Measurements from ENCODE around the gene NUBP2.
A peak's percentile ranks its signal among the peaks of the same experiment; 100 is the strongest.

NUBP2 gene

DNA sequence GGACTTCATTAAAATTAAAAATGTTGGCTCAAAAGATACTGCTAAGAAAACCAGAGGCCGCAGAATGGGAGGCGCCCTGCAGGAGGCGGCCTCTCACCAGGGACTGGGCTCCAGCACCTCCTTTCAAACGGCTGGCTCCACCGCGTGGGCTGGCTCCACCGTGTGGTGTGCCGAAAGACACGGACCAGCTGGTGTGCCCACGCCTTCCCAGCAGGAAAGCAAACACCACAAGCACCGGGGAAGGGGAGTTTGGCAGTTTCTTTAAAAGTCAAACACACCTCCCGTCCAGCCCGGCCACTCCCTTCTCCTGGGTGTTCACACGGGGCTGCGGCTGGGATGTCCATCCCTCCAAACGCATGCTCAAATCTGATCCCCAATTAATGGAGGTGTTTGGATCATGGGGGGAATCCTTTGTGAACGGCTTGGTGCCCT lies 30.0 kb downstream of the NUBP2 start:
- peak; percentile 12 for DNase-seq

DNA sequence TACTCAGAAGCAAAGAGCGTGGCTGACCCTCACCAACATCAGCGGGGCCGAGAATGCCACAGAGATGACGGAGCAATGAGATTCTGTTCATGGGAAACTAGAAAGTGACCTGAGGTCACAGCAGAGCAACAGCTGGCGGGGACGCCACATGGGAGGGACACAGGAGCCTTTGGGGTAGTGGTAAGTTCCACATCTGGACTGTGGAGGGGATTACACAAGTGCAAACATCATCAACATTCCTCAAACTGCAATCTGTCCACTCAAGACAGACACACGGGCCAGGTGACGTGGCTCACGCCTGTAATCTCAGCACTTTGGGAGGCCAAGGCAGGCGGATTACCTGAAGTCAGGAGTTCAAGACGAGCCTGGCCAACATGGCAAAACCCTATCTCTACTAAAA lies 32.7 kb downstream of the NUBP2 start:
- DNase-seq, result no peak

DNA sequence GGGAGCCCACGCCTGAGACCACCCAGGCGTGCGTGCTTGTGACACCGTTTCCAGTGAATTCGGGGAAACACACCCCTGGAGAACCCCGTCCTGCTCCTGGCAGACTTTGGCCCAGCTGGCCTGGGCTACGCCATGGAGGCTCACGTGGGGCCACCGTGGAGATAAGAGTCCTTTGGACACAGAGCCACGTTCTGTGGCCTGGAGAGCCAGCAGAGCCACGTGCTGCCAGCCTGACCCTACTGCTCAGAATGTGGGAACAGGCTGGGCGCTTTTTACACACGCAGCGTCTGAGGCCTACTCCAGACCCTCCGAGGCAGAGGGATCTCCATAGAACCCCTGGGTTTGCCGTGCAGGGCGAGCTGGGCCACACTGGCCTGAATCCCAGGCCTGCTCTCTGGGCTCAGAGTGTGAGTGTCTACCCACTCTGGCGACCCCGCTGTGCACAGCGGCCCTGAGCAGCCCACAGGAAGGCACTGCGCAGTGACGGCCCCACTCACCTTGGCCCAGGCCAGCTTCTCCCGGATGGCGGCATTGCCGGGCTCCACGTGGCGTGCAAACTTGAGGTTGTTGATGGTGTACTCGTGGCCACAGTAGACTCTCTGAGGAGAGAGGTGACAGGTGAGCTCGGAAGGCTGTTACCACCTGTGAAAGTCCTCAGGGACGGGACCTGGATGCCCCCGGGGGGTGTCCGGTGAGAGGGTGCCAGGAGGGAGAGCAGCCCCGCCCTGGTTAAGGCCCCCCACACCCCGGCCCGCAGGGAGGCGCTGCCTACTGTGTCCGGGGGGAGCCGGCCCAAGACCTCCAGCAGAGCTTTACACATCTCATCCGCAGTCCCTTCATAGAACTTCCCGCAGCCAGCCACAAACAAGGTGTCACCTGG lies 33.9 kb downstream of the NUBP2 start:
- DNase-seq, result no peak

DNA sequence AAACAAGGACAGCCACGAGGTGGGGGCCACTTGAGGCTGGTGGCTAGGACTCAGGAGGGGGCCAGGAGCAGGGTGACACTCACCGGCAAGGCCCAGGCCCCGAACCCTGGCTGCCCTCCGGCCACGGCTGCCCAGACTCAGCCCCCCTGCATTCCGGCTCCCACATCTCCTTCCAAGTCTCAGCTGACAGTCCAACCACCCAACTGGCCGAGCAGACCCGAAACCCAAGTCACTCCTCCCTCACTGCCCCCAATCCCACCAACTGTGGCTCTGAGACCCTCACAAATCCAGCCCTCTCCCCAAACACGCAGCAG lies 34.5 kb downstream of the NUBP2 start:
- no peak for DNase-seq

DNA sequence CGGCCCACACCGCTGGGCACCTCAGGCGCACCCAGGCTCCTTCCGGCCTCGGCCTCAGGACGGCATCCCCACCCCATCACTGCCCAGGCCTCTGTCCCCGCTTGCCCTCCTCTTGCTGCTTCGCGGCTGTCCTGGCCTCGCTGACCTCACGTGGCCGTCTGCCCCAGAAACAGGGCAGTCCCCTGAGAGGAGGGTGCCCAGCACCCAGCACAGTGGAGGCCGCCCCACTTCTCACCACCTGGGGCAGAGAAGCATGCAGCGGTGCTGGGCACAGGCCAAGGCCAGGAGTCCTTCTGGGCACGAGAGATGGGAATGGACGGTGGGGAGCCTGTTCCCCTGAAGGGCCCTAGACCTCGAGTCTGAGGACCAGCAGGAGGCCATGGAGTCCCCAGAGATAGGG lies 35.0 kb downstream of the NUBP2 start:
- no peak for DNase-seq

DNA sequence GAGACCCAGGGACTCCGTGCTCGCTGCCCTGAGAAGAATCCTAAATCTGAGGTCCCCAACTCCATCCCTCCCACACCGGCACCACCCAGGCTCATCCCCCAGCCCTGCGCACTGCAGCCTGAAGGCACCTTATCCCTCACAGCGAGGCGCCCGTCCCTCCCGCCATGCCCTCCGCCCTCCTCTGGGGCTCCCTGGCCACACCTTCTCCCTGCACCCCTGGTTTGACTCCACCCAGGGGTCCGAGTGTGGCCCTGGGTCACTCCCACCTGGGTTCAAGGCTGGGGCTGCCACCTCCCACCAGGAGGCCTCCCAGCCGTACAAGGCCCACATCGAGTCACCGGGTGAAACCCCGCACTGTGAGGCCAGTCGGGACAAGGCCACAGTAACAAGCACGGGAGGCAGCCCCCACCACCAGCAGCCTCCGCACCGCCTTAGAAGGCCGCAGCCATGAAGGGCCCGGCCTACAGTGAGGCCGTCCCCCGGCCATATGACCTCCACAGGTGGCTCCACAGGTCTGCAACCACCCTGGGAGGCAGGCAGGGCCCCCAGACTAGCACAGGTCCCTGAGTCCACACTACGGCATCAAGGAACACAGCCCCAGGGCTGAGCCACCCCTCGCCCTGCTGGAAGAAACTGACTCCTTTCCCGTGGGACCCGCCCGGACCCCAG lies 35.6 kb downstream of the NUBP2 start:
- DNase-seq, result no peak

DNA sequence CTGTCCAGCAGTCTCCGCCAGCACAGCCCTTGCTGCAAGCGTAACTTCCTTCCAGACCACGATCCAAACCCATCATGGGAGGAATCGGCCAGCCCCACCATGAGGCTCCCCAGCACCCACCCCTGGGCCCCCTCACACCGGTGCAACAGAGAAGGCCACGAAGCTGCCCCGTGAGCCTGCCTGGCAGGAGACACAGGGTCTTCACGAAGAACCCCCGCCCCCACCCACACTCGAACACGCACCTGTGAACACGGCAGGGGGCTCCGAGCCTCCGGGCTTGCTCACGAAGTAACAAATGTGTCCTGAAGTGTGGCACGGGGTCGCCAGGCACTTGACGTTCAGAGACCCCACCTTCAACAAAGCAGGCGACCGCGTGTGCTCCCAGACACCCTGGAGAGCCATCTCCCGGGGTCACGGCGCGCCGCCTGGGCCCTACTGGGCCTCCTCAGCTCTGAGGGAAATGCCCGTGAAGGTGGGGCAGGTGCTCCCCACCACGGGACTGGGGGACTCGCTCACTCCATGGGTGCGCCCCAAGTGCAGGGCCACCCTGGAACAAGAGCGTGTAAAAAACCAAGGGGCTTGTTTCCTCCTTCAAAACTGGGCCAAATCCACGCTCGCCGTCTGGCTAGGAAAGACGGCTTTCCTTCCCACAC lies 36.2 kb downstream of the NUBP2 start:
- no peak for DNase-seq

DNA sequence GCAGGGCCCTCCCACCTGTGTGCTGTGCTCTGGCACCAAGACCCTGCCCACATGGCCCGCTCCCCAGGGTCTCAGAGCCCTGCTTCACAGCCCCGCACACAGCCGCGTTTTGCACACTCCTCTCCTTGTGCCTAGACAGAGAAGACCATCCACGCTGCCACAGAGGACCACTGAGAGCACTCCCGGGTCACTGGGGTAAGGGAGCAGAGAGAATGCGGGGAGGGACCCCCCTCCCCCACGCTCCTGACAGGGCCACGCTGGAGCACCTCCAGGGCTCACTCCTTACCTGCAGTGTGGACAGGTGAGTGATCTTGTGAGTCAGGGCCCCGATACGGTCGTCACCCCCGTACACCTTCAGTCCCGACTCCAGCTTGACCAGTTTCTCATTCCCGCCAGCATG lies 36.9 kb downstream of the NUBP2 start:
- DNase-seq, result no peak

DNA sequence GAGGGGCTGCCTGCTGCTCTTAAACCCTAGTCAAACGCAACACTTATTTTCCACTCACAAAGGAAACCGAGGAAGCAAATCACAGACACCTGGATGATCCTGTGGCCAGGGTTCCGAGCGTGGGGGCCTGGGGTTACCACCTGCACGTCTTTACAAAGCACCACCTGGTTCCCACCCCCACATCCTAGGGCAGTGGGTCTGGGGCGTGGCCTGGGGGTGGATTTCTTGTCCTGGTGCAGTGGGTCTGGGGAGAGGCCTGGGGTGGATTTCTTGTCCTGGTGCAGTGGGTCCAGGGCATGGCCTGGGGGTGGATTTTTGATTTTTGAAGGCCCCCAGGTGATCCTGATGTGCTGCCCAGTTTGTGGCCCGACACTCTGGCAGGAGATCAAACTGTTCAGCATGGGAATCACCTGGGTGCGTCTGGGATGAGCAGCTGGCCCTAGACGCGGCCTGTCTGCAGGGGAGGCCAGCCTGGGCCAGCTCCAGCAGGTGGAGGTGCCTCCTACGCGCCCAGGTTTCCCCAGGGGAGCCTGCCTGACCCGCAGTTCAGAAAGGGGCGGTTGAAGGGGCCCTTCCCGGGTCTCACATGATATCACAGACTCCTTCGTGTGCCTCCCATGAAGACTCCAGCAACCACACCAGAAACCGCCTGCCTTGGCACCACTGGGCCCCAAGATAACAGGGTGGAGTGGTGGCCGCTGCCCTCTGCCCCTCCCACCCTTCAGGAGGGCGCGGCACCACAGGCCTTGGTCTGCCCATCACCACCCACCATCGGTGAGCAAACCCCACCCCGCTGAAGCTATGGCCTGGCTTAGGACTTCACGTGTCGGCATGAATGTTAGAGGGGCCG lies 37.6 kb downstream of the NUBP2 start:
- DNase-seq, result no peak

DNA sequence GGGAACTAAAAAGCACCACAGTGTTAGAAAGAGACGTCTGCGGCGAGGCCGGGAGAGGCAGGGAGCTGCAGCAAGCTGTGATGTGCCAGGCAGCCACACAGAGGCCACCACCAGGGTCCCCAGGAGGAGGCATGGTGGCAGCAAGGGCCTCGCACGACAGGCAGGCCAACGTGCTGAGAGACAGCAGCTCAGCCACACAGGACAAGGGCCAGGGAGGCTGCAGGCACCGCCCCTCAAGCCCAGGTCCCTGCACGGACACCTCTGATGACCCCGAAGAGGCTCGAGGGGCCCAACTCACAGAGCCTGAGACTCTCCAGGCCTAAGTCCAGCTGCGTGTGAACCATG lies 38.2 kb downstream of the NUBP2 start:
- DNase-seq, result no peak

DNA sequence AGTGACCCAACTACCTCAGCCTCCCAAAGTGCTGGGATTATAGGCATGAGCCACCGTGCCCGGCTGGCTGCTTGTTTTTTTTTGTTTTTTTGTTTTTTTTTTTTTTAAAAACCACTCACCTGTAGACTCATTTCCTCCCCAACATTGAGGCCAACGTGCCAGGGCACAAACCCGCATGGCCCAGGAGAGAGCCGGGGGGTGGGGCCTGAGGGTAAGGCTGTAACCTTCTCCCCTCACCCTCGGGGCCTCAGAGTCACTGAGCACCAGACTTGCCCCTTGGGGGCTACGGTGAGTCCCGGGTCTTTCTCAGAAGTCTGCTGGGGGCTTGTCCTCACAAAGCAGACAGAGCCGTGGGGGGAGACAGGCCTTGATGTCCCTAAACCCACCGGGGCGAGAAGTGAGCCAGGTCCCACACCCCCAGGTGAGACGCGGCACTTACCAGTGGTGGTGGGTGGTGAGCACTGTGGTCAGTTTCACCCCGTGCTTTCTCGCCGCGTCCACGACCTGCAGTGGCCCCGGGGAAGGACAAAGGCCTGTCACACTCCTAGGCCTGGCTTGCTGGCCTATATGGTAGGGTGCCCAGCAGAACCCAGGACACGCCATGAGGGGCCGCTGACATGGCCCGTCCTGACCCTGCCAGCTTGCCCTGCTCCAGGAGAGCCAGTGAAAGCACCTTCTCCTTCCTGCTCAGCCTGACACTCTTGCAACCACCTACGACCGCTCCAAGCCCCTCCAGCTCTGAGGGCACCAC lies 39.3 kb downstream of the NUBP2 start:
- DNase-seq, result no peak

DNA sequence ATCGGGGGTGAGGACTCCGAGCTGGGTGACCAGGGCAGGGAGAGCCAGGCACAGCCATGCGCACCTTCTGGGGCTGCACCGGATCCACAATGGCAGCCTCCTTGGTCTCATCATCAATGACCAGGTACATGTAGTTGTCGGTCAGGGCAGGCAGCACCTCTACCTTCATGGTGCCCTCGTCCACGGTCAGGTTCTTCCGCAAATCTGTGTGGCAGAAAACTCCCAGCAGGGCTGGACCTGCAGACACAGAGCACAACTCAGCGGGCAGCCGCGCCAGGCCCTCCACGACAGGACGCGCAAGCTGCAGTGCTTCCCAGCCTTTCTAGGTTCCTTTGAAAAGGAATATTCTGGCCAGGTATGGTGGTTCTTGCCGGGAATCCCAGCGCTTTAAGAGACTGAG lies 40.0 kb downstream of the NUBP2 start:
- no peak for DNase-seq

DNA sequence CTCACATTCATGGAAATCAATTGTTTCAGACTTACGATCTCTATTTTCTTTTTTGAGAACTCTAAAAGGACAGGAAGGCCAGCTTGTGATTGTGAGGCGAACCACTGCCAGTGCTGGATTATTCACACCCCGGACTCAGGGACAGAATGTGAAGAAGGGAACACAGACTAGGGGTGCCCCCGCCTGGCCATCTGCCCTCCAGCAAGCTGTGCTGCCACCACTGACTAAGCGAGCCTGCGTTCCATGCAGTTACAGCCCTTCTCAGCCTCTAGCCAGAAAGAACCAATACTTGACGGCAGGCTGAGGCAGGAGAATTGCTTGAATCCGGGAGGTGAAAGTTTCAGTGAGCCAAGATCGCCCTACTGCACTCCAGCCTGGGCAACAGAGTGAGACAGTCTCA lies 41.1 kb downstream of the NUBP2 start:
- peak; percentile 6 for DNase-seq

DNA sequence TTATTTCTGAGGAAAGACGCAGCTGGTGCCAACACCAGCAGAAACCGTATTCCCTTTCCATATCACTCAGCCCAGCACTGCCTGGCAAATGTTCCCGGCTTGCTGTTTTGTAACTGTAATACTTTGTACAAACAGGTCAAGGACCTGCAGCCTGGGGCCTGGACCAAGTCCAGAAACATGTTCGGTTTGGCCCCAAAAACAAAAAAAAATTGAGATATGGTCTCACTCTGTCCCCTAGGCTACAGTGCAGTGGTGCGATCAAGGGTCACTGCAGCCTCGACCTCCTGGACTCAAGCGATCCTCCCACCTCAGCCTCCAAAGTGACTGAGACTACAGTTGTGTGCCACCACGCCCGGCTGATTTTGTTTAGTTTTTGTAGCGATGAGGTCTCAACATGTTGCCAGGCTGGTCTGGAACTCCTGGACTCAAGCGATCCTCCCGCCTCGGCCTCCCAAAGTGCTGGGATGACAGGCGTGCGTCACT lies 42.7 kb downstream of the NUBP2 start:
- DNase-seq, result no peak

DNA sequence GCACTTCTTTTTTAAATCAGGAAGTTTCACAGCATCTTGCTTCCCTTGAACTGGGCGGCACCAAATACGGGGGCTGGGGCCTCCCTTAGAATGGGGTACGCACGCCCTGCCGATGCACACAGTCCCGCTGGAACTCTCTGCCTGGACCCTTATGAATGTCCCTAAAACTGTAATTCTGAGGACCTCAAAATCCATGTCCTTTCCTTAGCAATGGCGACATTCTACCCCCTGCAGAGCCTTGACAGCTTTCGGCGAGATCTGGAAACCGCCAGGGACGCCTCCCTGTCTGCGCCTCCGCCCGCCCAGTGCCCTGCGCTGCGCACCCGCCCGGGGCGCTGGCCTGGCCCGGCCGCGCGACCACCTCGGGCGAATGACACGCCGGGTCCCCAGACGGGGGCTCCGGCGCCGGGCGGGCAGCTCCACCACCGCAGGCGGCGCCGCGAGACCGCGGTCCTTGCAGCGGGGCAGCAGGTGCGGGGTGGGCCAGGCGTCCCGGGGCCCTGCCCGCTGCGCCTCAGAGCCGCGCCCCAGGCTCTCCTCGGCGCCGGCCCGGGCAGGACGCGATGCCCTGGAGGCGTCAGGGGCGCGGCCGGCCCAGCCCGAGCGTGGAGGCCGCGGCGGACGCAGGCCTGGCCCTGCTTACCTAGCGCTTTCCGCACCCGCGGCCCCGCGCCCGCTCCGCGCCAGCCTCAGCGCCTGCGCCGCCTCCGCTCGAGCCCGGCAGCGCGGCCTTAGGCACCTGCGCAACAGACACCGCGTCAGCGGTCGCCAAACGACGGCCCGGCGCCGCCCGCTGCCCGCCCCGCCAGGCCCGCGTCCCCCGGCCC lies 43.3 kb downstream of the NUBP2 start:
- DNase-seq, result peak; percentile 67

DNA sequence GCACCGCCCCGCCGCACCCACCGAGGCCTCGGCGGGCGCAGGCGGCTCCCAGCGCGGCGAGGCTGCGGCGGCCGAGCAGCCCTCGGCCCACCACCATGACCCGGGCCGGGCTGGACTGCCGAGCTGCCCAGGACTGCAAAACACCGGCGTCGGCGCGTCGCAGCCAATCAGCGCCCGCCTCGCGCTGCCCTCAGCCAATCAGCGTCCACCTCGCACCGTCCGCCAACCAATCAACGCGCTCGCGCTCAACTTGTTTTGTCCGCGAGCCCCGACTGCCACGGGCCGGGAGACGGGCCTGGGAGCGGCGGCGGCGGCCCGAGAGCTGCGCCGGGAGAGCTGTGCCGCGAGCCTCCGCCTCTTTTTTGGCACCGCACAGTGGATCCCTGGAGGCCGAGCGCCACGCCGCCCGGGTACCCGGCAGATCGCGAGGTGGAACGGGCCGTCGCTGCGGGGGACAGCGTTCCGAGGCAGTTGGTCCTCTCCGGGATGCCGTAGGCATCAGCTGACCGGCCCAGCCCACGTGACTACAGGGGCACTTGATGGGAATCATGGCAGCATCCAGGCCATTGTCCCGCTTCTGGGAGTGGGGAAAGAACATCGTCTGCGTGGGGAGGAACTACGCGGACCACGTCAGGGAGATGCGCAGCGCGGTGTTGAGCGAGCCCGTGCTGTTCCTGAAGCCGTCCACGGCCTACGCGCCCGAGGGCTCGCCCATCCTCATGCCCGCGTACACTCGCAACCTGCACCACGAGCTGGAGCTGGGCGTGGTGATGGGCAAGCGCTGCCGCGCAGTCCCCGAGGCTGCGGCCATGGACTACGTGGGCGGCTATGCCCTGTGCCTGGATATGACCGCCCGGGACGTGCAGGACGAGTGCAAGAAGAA lies 44.2 kb downstream of the NUBP2 start, which contains the start of the genes FAHD1 and HAGH:
FAHD1 (plus strand) TSS at position 516 of the 883 bp plus-strand sequence; CDS start at position 549, 33 bp downstream.
HAGH (minus strand) TSS at position 135 of the 883 bp plus-strand sequence; CDS start at position 97, 38 bp downstream.
- peak; percentile 90 for DNase-seq

DNA sequence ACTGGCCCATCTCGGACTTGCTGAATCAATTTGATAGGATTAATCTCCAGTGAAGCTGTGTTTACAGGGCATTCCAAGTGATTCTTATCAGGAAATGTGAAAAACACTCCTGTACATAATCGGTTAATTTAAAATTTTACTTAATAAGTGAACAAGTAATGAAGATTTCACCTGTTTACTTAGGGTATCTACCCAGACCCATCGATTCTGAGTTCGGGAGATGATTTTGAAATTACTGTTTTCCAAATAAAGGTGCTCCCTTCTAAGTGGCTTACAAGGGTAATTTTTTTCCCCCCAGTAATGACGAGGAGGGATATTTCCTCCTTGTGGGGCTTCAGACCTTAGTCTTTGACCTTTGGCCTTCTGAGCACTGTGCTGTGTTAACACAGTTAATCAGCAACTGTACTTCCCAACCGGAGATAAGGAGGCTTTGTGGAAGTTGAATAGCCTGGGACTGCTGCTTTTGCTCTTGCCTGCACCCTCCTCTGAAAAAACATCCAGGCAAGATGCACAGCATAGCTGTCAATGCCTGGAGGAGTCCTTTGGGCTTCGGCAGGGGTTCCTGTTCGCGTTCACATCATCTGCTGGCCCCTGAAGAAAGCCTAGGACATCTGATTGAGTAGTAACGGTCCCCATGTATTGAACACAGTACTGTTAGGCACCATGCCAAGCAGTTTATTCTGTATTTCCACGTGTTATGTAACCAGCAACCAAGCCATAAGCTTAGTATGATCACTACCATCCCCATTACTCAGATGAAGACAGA lies 46.1 kb downstream of the NUBP2 start:
- DNase-seq, result no peak

DNA sequence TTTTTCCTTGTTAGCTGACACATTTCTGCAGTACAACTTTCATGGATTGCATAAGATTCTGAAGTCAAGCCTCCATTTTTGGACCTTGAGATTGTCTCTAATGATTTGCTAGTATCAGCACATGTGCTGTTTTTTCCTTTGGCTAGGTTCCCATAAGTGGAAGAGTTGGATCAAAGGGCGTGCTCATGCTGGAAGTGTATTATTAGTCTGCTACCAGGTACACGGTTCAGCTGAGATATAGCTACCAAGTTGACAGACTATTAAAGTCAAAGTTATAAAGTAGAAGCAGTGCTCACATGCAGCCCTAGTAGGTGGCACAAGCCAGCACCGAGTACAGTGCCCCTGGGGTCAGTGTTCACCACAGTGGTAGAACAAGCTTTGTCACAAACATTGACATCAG lies 47.5 kb downstream of the NUBP2 start:
- no peak for DNase-seq
